Progenitor cell of endocrine pancreas (in vitro differentiated cells): ENCODE results near the gene PFKL. TPM values are rescaled to one million over a fixed set of nuclear protein-coding genes. Genes with fewer than 3 reads are reported as not detected.
A peak's percentile ranks its signal among the peaks of the same experiment; 100 is the strongest.

Experiments
- DNase-seq: peaks from one replicate; pipeline ENCODE4 v3.0.0; 2021; ENCODE audit warnings: low spot score; ENCODE audit not compliant: unreplicated experiment
- H3K27ac Mint-ChIP-seq: 2 replicates; pipeline ENCODE4 v1.8.0; 2021; ENCODE audit warnings: mild to moderate bottlenecking, moderate library complexity, mixed read lengths
- H3K27me3 Mint-ChIP-seq: 2 replicates; pipeline ENCODE4 v1.8.0; 2021; ENCODE audit warnings: mixed read lengths
- H3K36me3 Mint-ChIP-seq: 2 replicates; pipeline ENCODE4 v1.8.0; 2022; ENCODE audit warnings: mixed read lengths; ENCODE audit not compliant: insufficient read depth
- H3K4me1 Mint-ChIP-seq: 2 replicates; pipeline ENCODE4 v1.8.0; 2021; ENCODE audit warnings: low read depth, mixed read lengths
- H3K4me3 Mint-ChIP-seq: 2 replicates; pipeline ENCODE4 v1.8.0; 2021; ENCODE audit warnings: low read depth, mild to moderate bottlenecking, moderate library complexity, mixed read lengths
- H3K9me3 Mint-ChIP-seq: 2 replicates; pipeline ENCODE4 v1.8.0; 2021; ENCODE audit warnings: low read depth, mixed read lengths
- CTCF ChIP-seq: fragments of 200-600 bp; sonication (generic); IDR thresholded peaks from one replicate; pipeline ENCODE4 v1.5.0; 2021; ENCODE audit warnings: antibody characterized with exemption, mild to moderate bottlenecking; ENCODE audit not compliant: unreplicated experiment
- total RNA-seq: library from RNA; stranded (reverse); gene quantifications from 2 replicates; pipeline ENCODE4 v1.2.1, GENCODE V29; 2021

The PFKL gene
- total RNA-seq, 1 donor from 2014 or later, result 132 TPM

- no peak for DNase-seq
- no peak overlapping the region for H3K27ac Mint-ChIP-seq
- no peaks in the 10 kb centered on the region for H3K36me3 Mint-ChIP-seq
- H3K4me3 Mint-ChIP-seq, result no peak overlapping the region
- TF ChIP-seq CTCF, result no peak
- no peaks in the 10 kb centered on the region for H3K27me3 Mint-ChIP-seq
- no peaks in the 10 kb centered on the region for H3K9me3 Mint-ChIP-seq
- peaks cover 5% of the 10 kb centered on the region for H3K4me1 Mint-ChIP-seq
Measured at GRCh38 chr21:44296916-44297315, 2.9 kb upstream of the PFKL start.

- DNase-seq, result peak; percentile 75
- no peaks in the 10 kb centered on the region for H3K27me3 Mint-ChIP-seq
- peak overlapping the region; percentile 24 for H3K4me3 Mint-ChIP-seq
- no peak overlapping the region for H3K27ac Mint-ChIP-seq
- H3K9me3 Mint-ChIP-seq, result no peaks in the 10 kb centered on the region
- peaks cover 11% of the 10 kb centered on the region for H3K4me1 Mint-ChIP-seq
- peak; percentile 85 for TF ChIP-seq CTCF
- H3K36me3 Mint-ChIP-seq, result no peaks in the 10 kb centered on the region
Measured at GRCh38 chr21:44297525-44298290, 2.1 kb upstream of the PFKL start.

- DNase-seq, result no peak
- no peaks in the 10 kb centered on the region for H3K27me3 Mint-ChIP-seq
- no peak overlapping the region for H3K27ac Mint-ChIP-seq
- H3K4me3 Mint-ChIP-seq, result peak overlapping the region; percentile 24
- no peak for TF ChIP-seq CTCF
- peaks cover 16% of the 10 kb centered on the region for H3K4me1 Mint-ChIP-seq
- no peaks in the 10 kb centered on the region for H3K36me3 Mint-ChIP-seq
- no peaks in the 10 kb centered on the region for H3K9me3 Mint-ChIP-seq
Measured at GRCh38 chr21:44298301-44298700, 1.6 kb upstream of the PFKL start.

GRCh38 chr21:44299085-44299457 lies 782 bp upstream of the PFKL start:
- TF ChIP-seq CTCF, result no peak

GRCh38 chr21:44300262-44300959 lies 558 bp downstream of the PFKL start:
- peak; percentile 32 for DNase-seq
- H3K9me3 Mint-ChIP-seq, result no peaks in the 10 kb centered on the region
- no peak for TF ChIP-seq CTCF

More at GRCh38 chr21:44299085-44299457, 782 bp upstream of the PFKL start:
- H3K4me3 Mint-ChIP-seq, result peak overlapping the region; percentile 76
- no peak for DNase-seq
- H3K27me3 Mint-ChIP-seq, result no peaks in the 10 kb centered on the region
- H3K27ac Mint-ChIP-seq, result peak overlapping the region; percentile 92
- H3K4me1 Mint-ChIP-seq, result peaks cover 23% of the 10 kb centered on the region
- H3K36me3 Mint-ChIP-seq, result no peaks in the 10 kb centered on the region
- H3K9me3 Mint-ChIP-seq, result no peaks in the 10 kb centered on the region

More at GRCh38 chr21:44300262-44300959, 558 bp downstream of the PFKL start:
- H3K4me1 Mint-ChIP-seq, result peaks cover 30% of the 10 kb centered on the region
- peak overlapping the region; percentile 90 for H3K27ac Mint-ChIP-seq
- no peaks in the 10 kb centered on the region for H3K27me3 Mint-ChIP-seq
- no peaks in the 10 kb centered on the region for H3K36me3 Mint-ChIP-seq
- H3K4me3 Mint-ChIP-seq, result peak overlapping the region; percentile 73
